GM12878 (cell line): ENCODE data around the gene FAM111B. TPM values are rescaled to one million over a fixed set of nuclear protein-coding genes. Genes with fewer than 3 reads are reported as not detected.

Experiments used
- CHD4 ChIP-seq: fragments of 200-600 bp; sonication (generic); IDR thresholded peaks from 2 replicates; pipeline ENCODE4 v1.6.1; 2016; ENCODE audit warnings: mild to moderate bottlenecking
- ELK1 ChIP-seq: IDR thresholded peaks from 2 replicates; pipeline ENCODE4 v1.6.1; 2012; ENCODE audit warnings: low read depth, low read length, improper control_type of control experiment
- FOS ChIP-seq: IDR thresholded peaks from 3 replicates; pipeline ENCODE4 v1.6.1; 2011; ENCODE audit warnings: borderline replicate concordance; ENCODE audit not compliant: insufficient read length; ENCODE audit errors: extremely low read depth
- GABPA ChIP-seq: IDR thresholded peaks from 2 replicates; pipeline ENCODE4 v1.6.1; 2014; ENCODE audit warnings: antibody characterized with exemption, low read depth, mild to moderate bottlenecking, inconsistent platforms
- HCFC1 ChIP-seq: fragments of 150-350 bp; IDR thresholded peaks from 2 replicates; pipeline ENCODE4 v1.6.1; 2014; ENCODE audit warnings: low read length
- HDAC2 ChIP-seq: fragments of 200-600 bp; sonication (generic); IDR thresholded peaks from 2 replicates; pipeline ENCODE4 v1.6.1; 2017
- KDM1A ChIP-seq: fragments of 200-600 bp; sonication (generic); IDR thresholded peaks from 2 replicates; pipeline ENCODE4 v1.6.1; 2016; ENCODE audit warnings: borderline replicate concordance
- MTA2 ChIP-seq: fragments of 450-650 bp; IDR thresholded peaks from 2 replicates; pipeline ENCODE4 v1.6.1; 2016; ENCODE audit warnings: low read depth, mild to moderate bottlenecking, moderate library complexity
- MXI1 ChIP-seq: fragments of 150-350 bp; IDR thresholded peaks from 2 replicates; pipeline ENCODE4 v1.6.1; 2011; ENCODE audit warnings: low read depth, mild to moderate bottlenecking, inconsistent platforms, low read length, improper control_type of control experiment
- PAX5 ChIP-seq: IDR thresholded peaks from 2 replicates; pipeline ENCODE4 v1.6.1; 2011; ENCODE audit warnings: low read depth, low read length, borderline replicate concordance
- PML ChIP-seq: IDR thresholded peaks from 2 replicates; pipeline ENCODE4 v1.6.1; 2012; ENCODE audit warnings: low read length, inconsistent platforms
- POU2F2 ChIP-seq: IDR thresholded peaks from 3 replicates; pipeline ENCODE4 v1.6.1; 2011; ENCODE audit warnings: low read depth, mild to moderate bottlenecking, low read length, borderline replicate concordance
- RB1 ChIP-seq: fragments of 450-650 bp; formaldehyde crosslinking; IDR thresholded peaks from 2 replicates; pipeline ENCODE4 v1.6.1; 2017; ENCODE audit warnings: mild to moderate bottlenecking, borderline replicate concordance
- STAT1 ChIP-seq: fragments of 450-650 bp; conservative IDR thresholded peaks from 2 replicates; pipeline ENCODE4 v1.6.1; 2014; ENCODE audit warnings: antibody characterized with exemption, mild to moderate bottlenecking
- TAF1 ChIP-seq: IDR thresholded peaks from 2 replicates; pipeline ENCODE4 v1.6.1; 2011; ENCODE audit warnings: mild to moderate bottlenecking, low read depth, low read length, borderline replicate concordance
- ZBTB33 ChIP-seq: fragments of 450-650 bp; IDR thresholded peaks from 2 replicates; pipeline ENCODE4 v1.6.1; 2017; ENCODE audit warnings: mild to moderate bottlenecking
- ZBTB4 ChIP-seq: fragments of 450-650 bp; formaldehyde crosslinking; IDR thresholded peaks from 2 replicates; pipeline ENCODE4 v1.4.0; 2022; ENCODE audit warnings: mild to moderate bottlenecking, moderate library complexity
- ZNF207 ChIP-seq: fragments of 450-650 bp; IDR thresholded peaks from 2 replicates; pipeline ENCODE4 v1.6.1; 2014; ENCODE audit warnings: antibody characterized with exemption, mild to moderate bottlenecking, borderline replicate concordance
- ZZZ3 ChIP-seq: IDR thresholded peaks from 2 replicates; pipeline ENCODE4 v1.6.1; 2011; ENCODE audit warnings: low read depth; ENCODE audit not compliant: control insufficient read depth, insufficient read length
- polyA plus RNA-seq, 11 experiments: library from polyadenylated mRNA; depleted of rRNA in 4 of 11; unstranded in 6 of 11; stranded (reverse) in 5 of 11; fragments of >200 nt; fragmentation: Nextera tagmentation in 4 of 11; fragmentation: Illumina TruSeq in 1 of 11; extraction: Ambion mirVana in 4 of 11; extraction: Trizol in 1 of 11; gene quantifications; 1 replicate in 1 of 11; 2 replicates in 10 of 11; pipeline versions ENCODE4 v1.2.1 to v1.2.3, GENCODE V29; 2011 to 2016; ENCODE audit warnings: inconsistent platforms in 2 of 11, missing spikeins in 2 of 11, low read depth in 1 of 11
- total RNA-seq, 4 experiments: library from RNA; depleted of rRNA in 3 of 4; stranded (reverse); fragments of >200 nt in 3 of 4; fragmentation: Illumina TruSeq in 1 of 4; extraction: Trizol in 1 of 4; gene quantifications; 2 replicates each; pipeline versions ENCODE4 v1.2.1 to v1.2.3, GENCODE V29; 2013 to 2021
- TF ChIP-seq, protein P1 (sequence below): fragments of 450-650 bp; IDR thresholded peaks from 2 replicates; pipeline ENCODE4 v1.6.1; 2017; ENCODE audit warnings: mild to moderate bottlenecking, moderate library complexity

Gene FAM111B
- total and polyA plus RNA-seq, 10 of the 15 experiments (the other 5 are each of a cell fraction or from before 2014, with no cell fraction given), result 35.9 to 97.2 (median 62.1) TPM

DNA sequence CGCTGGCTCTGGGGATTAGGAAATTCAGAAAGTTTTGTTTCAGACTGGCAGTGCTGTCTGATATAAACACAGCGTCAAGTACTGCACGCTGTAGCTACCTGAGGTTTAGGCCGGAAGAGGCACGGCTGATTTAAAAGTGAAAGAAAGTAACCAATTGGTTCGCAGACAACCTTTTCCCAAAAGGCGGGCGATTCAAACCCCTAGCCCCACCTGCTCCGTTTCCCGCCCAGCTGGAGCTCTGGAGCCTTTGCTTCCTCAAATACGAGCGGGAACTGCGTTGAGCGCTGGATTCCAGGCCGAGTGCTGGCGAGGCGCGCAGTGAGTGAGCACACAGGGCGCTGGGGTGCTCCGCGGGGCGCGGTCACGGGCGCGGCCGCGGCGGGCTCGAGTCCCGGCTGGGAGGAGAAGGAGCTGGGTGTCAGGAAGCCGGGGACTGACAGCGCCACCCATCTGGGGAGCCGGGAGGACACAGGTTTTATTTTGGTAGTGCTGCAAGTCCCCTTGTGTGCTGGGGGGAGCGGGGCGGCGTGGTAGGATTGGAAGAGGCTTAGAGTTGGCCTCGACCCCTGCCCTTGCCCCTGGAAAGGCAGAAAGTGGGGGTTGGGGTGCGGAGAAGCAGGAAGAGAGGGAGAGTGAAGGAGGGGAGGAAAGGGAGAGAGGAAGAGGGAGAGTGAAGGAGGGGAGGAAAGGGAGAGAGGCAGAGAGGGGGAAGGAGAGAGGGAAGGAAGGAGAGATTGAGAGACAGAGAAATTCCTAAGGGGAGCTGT is 37.7 kb downstream of the FAM111B start (continued):
- no peak for TF ChIP-seq STAT1
- peak; percentile 100 for TF ChIP-seq RB1
- TF ChIP-seq GABPA, result peak; percentile 65
- TF ChIP-seq TAF1, result no peak
- peak; percentile 8; the same call in 1 of the 3 replicates for TF ChIP-seq POU2F2
- TF ChIP-seq KDM1A, result no peak
- TF ChIP-seq, protein P1, sequence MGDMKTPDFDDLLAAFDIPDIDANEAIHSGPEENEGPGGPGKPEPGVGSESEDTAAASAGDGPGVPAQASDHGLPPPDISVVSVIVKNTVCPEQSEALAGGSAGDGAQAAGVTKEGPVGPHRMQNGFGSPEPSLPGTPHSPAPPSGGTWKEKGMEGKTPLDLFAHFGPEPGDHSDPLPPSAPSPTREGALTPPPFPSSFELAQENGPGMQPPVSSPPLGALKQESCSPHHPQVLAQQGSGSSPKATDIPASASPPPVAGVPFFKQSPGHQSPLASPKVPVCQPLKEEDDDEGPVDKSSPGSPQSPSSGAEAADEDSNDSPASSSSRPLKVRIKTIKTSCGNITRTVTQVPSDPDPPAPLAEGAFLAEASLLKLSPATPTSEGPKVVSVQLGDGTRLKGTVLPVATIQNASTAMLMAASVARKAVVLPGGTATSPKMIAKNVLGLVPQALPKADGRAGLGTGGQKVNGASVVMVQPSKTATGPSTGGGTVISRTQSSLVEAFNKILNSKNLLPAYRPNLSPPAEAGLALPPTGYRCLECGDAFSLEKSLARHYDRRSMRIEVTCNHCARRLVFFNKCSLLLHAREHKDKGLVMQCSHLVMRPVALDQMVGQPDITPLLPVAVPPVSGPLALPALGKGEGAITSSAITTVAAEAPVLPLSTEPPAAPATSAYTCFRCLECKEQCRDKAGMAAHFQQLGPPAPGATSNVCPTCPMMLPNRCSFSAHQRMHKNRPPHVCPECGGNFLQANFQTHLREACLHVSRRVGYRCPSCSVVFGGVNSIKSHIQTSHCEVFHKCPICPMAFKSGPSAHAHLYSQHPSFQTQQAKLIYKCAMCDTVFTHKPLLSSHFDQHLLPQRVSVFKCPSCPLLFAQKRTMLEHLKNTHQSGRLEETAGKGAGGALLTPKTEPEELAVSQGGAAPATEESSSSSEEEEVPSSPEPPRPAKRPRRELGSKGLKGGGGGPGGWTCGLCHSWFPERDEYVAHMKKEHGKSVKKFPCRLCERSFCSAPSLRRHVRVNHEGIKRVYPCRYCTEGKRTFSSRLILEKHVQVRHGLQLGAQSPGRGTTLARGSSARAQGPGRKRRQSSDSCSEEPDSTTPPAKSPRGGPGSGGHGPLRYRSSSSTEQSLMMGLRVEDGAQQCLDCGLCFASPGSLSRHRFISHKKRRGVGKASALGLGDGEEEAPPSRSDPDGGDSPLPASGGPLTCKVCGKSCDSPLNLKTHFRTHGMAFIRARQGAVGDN, result peak; percentile 59; the same call in 1 of the 2 replicates
- no peak for TF ChIP-seq PAX5
- TF ChIP-seq ZNF207, result peak; percentile 36; the same call in 1 of the 2 replicates
- TF ChIP-seq MTA2, result no peak
- TF ChIP-seq MXI1, result peak; percentile 87
- 0 out of 2 replicates have a peak, but pooled peaks have one; percentile 60 for TF ChIP-seq ZBTB4 (CRISPR knock-in tag)
- 0 out of 2 replicates have a peak, but pooled peaks have one; percentile 6 for TF ChIP-seq ELK1
- TF ChIP-seq HDAC2, result peak; percentile 99
- no peak for TF ChIP-seq FOS
- TF ChIP-seq HCFC1, result peak; percentile 30; the same call in 1 of the 2 replicates
- TF ChIP-seq ZBTB33, result no peak
- no peak for TF ChIP-seq CHD4
- TF ChIP-seq ZZZ3, result no peak
- peak; percentile 71 for TF ChIP-seq PML
